ENCODE results near the gene TSPAN18. TPM values are rescaled to one million over a fixed set of nuclear protein-coding genes. Genes with fewer than 3 reads are reported as not detected.
A peak's percentile ranks its signal among the peaks of the same experiment; 100 is the strongest.

The TSPAN18 gene
- total RNA-seq, 4 donors from 2014 or later: 6.7 to 13.1 (median 7.9) TPM

- Histone ChIP-seq H3K36me3 (peaks cover 0 to 56% (median 0%) of the 10 kb centered on the region in 3 donors), H3K27ac (no peak overlapping the region), H3K4me3 (no peak overlapping the region), H3K27me3 (no peaks in the 10 kb centered on the region), H3K9me3 (no peaks in the 10 kb centered on the region), H3K4me1 (peaks cover 0 to 1% (median 0%) of the 10 kb centered on the region in 4 donors)
- TF ChIP-seq, protein P1, sequence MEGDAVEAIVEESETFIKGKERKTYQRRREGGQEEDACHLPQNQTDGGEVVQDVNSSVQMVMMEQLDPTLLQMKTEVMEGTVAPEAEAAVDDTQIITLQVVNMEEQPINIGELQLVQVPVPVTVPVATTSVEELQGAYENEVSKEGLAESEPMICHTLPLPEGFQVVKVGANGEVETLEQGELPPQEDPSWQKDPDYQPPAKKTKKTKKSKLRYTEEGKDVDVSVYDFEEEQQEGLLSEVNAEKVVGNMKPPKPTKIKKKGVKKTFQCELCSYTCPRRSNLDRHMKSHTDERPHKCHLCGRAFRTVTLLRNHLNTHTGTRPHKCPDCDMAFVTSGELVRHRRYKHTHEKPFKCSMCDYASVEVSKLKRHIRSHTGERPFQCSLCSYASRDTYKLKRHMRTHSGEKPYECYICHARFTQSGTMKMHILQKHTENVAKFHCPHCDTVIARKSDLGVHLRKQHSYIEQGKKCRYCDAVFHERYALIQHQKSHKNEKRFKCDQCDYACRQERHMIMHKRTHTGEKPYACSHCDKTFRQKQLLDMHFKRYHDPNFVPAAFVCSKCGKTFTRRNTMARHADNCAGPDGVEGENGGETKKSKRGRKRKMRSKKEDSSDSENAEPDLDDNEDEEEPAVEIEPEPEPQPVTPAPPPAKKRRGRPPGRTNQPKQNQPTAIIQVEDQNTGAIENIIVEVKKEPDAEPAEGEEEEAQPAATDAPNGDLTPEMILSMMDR (IDR thresholded peaks at IDR 0.05): no peak
- no peak for TF ChIP-seq EP300 (IDR thresholded peaks at IDR 0.05)
- no peak for TF ChIP-seq POLR2A (IDR thresholded peaks at IDR 0.05)
- DNase-seq (ENCODE audit: low spot score in 2 of 2): no peak
- WGBS, 2 donors: 45 to 65% methylated on average over 7 of the region's 7 CpGs
Measured at GRCh38 chr11:44920451-44920850, 193.7 kb downstream of the TSPAN18 start.

GRCh38 chr11:44923115-44923514 lies 196.4 kb downstream of the TSPAN18 start:
- no peak for DNase-seq (ENCODE audit: low spot score in 2 of 2)
- Histone ChIP-seq H3K27ac (no peak overlapping the region), H3K9me3 (no peaks in the 10 kb centered on the region), H3K4me3 (no peak overlapping the region), H3K4me1 (peaks cover 0 to 11% (median 0%) of the 10 kb centered on the region in 4 donors), H3K36me3 (peaks cover 0 to 46% (median 0%) of the 10 kb centered on the region in 3 donors), H3K27me3 (no peaks in the 10 kb centered on the region)
- WGBS, 2 donors: 78 to 81% methylated on average over 7 of the region's 7 CpGs
- TF ChIP-seq EP300 (IDR thresholded peaks at IDR 0.05) (no peak), POLR2A (IDR thresholded peaks at IDR 0.05) (no peak)
- TF ChIP-seq, protein P1 (IDR thresholded peaks at IDR 0.05): no peak

- 82 to 85% methylated on average over 3 of the region's 3 CpGs for WGBS, 2 donors
- no peak overlapping the region for H3K27ac ChIP-seq
- DNase-seq (ENCODE audit: low spot score in 2 of 2): no peak
- TF ChIP-seq, protein P1 (IDR thresholded peaks at IDR 0.05): no peak
- TF ChIP-seq EP300 (IDR thresholded peaks at IDR 0.05) (no peak), POLR2A (IDR thresholded peaks at IDR 0.05) (no peak)
- H3K4me3 ChIP-seq: no peak overlapping the region
- no peaks in the 10 kb centered on the region for H3K9me3 ChIP-seq
- H3K27me3 ChIP-seq: no peaks in the 10 kb centered on the region
- peaks cover 0 to 11% (median 0%) of the 10 kb centered on the region in 4 donors for H3K4me1 ChIP-seq
- H3K36me3 ChIP-seq: peaks cover 0 to 39% (median 0%) of the 10 kb centered on the region in 3 donors
Measured at GRCh38 chr11:44923806-44924205, 197.0 kb downstream of the TSPAN18 start.

- H3K27ac ChIP-seq: no peak overlapping the region
- H3K27me3 ChIP-seq: no peaks in the 10 kb centered on the region
- no peak overlapping the region for H3K4me3 ChIP-seq
- 56 to 70% methylated on average over 8 of the region's 8 CpGs for WGBS, 2 donors
- H3K9me3 ChIP-seq: no peaks in the 10 kb centered on the region
- DNase-seq (ENCODE audit: low spot score in 2 of 2): no peak
- H3K36me3 ChIP-seq: peaks cover 0 to 38% (median 0%) of the 10 kb centered on the region in 3 donors
- H3K4me1 ChIP-seq: peaks cover 0 to 11% (median 0%) of the 10 kb centered on the region in 4 donors
- TF ChIP-seq POLR2A (IDR thresholded peaks at IDR 0.05) (no peak), EP300 (IDR thresholded peaks at IDR 0.05) (no peak)
- TF ChIP-seq, protein P1 (IDR thresholded peaks at IDR 0.05): no peak
Measured at GRCh38 chr11:44926036-44926435, 199.3 kb downstream of the TSPAN18 start.

- 17 to 26% methylated on average over 16 of the region's 16 CpGs for WGBS, 2 donors
- TF ChIP-seq, protein P1 (IDR thresholded peaks at IDR 0.05): peak; percentile 69 to 90 (median 84)
- TF ChIP-seq EP300 (IDR thresholded peaks at IDR 0.05): no peak
- H3K4me3 ChIP-seq: no peak overlapping the region
- peaks cover 0 to 35% (median 0%) of the 10 kb centered on the region in 3 donors for H3K36me3 ChIP-seq
- H3K27ac ChIP-seq: no peak overlapping the region
- peak in 1 of 2 donors; percentile 29 for DNase-seq (ENCODE audit: low spot score in 2 of 2)
- no peaks in the 10 kb centered on the region for H3K27me3 ChIP-seq
- peaks cover 0 to 11% (median 0%) of the 10 kb centered on the region in 4 donors for H3K4me1 ChIP-seq
- H3K9me3 ChIP-seq: no peaks in the 10 kb centered on the region
Measured at GRCh38 chr11:44927174-44927661, 200.5 kb downstream of the TSPAN18 start.

All from tibial nerve (tissue), 4 donors.